ENCODE data around the gene SLC24A3.

Gene SLC24A3

DNA sequence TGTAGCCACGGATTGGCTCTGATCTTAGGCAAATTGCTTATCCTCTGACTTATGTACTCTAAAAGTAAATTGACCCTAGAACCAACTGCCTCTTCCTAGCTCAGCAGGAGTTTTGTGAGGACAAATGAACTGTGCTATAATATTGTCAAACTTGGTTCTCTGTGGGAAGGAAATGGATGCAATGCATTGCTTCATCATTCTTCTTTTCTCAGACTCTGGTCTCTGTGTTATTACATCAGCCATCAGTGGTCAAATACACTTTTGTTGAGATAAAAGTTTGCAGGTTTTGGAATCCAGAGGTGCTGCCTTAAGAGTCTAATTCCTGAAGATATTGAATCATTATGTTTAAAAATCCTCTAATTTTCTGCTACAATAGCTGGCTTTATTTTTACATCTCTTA is 64.9 kb downstream of the SLC24A3 start:
- no peak for TF ChIP-seq ZFX (IDR thresholded peaks at IDR 0.05; ENCODE audit: borderline replicate concordance)
- H3K27ac ChIP-seq = no peak overlapping the region

DNA sequence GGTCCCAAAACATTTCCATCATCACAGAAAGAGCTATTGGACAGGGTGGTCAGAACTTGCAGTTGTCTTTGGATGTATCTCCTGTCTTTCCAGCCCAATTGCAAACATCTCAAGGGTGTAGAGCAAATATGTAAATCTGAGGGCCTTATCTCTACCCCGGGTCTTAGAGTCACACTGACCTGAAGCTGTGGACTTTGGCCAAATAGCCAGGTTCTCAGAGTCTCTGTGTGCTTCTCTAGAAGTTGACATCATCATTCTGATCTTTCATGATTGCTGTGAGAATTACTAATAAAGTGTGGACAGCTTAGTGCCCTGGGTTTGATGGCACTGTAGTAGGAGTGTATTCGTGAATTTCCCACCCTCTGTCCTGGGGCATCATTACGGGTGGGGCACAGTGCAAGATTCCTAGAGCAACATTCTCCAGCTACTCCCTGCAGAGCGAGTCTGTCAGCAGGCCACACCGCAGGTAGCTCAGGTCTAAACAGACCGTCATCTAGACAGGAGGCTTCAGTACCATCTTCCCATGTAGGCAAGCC is 71.1 kb downstream of the SLC24A3 start:
- no peak overlapping the region for H3K27ac ChIP-seq
- TF ChIP-seq ZFX (IDR thresholded peaks at IDR 0.05; ENCODE audit: borderline replicate concordance) = no peak
- TF ChIP-seq, protein P1, sequence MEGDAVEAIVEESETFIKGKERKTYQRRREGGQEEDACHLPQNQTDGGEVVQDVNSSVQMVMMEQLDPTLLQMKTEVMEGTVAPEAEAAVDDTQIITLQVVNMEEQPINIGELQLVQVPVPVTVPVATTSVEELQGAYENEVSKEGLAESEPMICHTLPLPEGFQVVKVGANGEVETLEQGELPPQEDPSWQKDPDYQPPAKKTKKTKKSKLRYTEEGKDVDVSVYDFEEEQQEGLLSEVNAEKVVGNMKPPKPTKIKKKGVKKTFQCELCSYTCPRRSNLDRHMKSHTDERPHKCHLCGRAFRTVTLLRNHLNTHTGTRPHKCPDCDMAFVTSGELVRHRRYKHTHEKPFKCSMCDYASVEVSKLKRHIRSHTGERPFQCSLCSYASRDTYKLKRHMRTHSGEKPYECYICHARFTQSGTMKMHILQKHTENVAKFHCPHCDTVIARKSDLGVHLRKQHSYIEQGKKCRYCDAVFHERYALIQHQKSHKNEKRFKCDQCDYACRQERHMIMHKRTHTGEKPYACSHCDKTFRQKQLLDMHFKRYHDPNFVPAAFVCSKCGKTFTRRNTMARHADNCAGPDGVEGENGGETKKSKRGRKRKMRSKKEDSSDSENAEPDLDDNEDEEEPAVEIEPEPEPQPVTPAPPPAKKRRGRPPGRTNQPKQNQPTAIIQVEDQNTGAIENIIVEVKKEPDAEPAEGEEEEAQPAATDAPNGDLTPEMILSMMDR (IDR thresholded peaks at IDR 0.05) = no peak

DNA sequence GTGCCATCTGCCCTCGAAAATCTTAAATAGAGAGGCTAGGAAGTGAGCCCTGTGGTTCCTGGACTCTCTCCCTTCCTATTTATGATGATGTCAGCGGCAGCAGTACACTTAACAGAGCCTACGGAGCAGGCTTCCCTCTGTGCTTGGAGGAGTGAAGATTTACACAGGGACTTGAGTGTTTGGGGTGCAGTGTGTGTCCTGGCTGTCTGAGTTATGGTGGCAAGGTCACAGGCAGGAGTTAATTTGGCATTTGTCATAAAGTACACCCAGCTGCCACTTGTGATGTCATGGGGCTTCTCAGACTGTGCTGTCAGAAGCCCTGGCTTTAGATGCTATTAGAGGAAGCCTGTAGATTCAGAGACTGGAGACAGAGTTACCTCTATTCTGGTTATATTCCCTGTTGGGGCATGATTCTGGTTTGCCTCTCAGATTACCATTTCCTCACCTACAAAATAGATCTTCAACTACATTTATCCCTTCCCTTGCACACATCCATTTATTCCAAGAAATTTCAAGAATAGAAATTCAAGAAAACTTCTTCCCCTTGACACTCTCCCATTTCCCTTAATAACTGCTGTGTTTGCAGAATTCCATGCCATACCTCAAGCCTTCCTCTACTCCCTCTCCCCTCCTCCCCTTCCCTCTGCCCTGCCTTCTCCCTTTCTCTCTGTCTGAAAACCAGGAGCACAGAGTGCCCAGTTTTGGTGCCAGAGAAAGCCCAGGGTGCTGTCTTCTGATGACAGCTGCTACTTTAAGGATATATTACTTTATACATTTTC is 72.1 kb downstream of the SLC24A3 start:
- no peak for TF ChIP-seq ZFX (IDR thresholded peaks at IDR 0.05; ENCODE audit: borderline replicate concordance)
- TF ChIP-seq, protein P1 (IDR thresholded peaks at IDR 0.05) = no peak
- no peak overlapping the region for H3K27ac ChIP-seq

DNA sequence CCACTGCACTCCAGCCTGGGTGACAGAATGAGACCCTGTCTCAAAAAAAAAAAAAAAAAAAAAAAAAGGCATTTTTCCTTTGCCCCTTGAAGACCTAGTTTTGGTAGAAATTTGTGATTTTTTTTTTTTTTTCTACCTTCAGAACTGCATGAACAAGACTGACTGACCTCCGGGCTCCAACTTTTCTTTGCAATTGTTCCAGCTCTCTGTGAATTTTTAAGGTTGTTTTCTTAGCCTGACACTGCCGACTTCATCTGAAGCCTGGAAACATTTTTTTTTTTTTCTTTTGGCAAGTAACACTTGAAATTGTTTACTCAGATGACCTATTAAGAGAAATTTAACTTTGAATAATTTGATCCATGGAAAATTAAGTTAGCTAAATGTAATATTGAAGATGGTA is 73.0 kb downstream of the SLC24A3 start:
- TF ChIP-seq, protein P1 (IDR thresholded peaks at IDR 0.05) = no peak
- no peak overlapping the region for H3K27ac ChIP-seq

DNA sequence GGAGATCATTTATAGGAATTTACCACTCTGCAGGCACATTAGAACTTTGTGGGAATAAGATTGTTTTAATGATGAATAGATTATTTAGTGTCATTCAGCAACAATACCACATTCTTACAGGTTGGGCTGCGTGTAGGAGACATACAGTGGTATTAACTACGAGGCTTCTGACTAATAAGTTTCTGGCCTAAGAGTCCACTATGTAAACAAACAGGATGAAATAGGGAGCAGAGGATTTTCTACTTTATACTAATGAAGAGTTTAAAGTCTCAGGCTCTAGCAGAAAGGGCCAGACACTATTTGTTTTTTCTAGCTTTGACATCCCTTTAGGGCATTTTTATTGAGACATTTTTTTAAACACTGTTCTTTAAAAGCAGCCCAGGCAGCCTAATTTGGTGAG is 75.6 kb downstream of the SLC24A3 start:
- no peak for TF ChIP-seq ZFX (IDR thresholded peaks at IDR 0.05; ENCODE audit: borderline replicate concordance)
- TF ChIP-seq, protein P1 (IDR thresholded peaks at IDR 0.05) = no peak
- H3K27ac ChIP-seq = no peak overlapping the region

DNA sequence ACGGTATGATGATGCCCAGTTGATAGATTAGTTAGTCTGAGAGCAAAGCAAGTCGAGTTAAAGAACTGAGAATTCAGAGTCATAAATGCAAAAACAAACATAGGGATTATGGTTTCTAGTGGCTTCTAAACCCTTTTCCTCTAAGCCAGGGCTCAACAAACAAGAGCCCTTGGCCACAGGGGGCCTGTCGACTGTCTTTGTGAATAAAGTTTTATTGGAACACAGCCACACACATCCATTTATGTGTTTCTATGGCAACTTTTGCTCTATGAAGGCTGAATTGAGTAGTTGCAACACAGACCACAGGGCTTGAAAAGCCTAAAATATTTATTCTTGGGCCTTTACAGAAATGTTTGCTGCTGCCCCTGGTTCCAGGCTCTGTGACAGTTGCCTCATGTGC is 76.2 kb downstream of the SLC24A3 start:
- H3K27ac ChIP-seq = no peak overlapping the region
- TF ChIP-seq ZFX (IDR thresholded peaks at IDR 0.05; ENCODE audit: borderline replicate concordance) = no peak
- TF ChIP-seq, protein P1 (IDR thresholded peaks at IDR 0.05) = no peak

DNA sequence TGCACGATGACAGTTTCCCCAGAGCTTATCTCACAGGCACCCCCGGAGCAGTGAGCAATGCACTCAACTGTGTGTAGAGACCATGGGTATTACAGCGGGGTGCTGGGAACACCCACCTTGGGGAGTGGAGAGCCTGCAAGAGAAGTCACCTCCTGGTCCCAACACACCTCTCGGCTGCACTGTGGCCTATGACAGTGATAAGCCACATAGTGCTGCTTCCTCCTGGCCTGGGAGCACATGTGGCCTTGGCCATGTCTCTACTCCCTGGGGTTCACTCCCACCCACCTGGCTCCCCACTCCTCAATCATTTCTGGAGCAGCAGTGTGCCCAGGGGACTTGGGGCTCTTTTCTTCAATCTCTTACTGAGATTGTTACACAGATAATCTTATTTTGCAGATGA is 77.0 kb downstream of the SLC24A3 start:
- TF ChIP-seq ZFX (IDR thresholded peaks at IDR 0.05; ENCODE audit: borderline replicate concordance) = no peak
- TF ChIP-seq, protein P1 (IDR thresholded peaks at IDR 0.05) = no peak
- no peak overlapping the region for H3K27ac ChIP-seq
